ENCODE measurements around the gene AKNA. TPM values are rescaled to one million over a fixed set of nuclear protein-coding genes. Genes with fewer than 3 reads are reported as not detected.

The AKNA gene
- total RNA-seq, 2 experiments from 2014 or later: 61.4 to 203 TPM

DNA sequence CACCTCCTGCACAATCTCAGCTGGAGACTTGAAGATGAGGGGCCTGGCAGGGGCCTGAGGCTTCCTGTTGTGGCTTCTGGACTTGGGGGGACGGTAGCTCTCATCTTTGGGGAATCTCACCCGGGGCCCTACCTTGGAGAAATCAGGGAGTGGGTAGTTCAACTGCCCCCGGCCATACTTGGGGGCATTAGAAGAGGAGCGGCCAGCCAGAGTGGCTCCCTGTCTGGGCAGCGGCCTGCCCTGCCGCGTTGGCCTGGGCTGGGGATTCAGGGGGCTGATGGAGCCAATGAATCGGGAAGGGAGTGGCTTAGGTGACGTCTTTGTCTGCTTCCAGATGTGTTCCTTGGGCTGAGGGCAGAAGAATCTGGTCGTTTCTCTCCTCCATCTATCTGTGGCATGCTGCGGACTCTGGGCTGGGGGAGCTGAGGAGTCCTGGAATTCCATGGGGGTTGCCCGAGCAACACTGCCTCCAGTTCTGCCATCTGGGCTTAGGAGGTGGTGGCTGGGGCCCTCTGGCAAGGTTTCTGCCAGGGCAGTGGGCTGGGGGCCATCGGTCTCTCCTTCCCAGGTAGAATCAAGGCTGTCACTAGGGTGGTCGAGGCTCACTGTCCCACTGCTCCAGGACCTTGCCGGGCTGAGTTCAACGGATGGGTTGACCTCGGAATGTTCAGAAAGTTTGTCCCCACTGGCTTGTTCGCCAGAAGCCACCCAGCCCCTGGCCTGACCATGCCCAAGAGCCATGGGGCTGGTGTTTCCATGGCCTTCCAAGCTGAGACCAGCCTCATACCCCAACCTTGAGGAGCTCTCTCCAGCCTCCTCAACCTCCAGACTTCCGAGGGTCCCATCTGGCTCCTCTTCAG is 11.0 kb downstream of the AKNA start:
- Histone ChIP-seq H3K4me1 (ENCODE audit: insufficient read depth, low read length, poor library complexity, severe bottlenecking) (peaks cover 76% of the 10 kb centered on the region), H3K9me2 (ENCODE audit: insufficient read depth, low read length) (no peaks in the 10 kb centered on the region), H2AFZ (ENCODE audit: low read length) (no peak overlapping the region), H3K4me2 (ENCODE audit: low read length) (no peak overlapping the region), H3K36me3 (ENCODE audit: insufficient read depth, low read length) (peaks cover 88% of the 10 kb centered on the region), H3K4me3 (ENCODE audit: low read depth, low read length, poor library complexity, severe bottlenecking) (no peak overlapping the region), H3K9me3 (ENCODE audit: low read length) (no peaks in the 10 kb centered on the region), H3K27ac (ENCODE audit: low read depth, low read length, poor library complexity, severe bottlenecking) (peak overlapping the region; percentile 27), H3K79me2 (ENCODE audit: insufficient read depth, low read depth, low read length) (peaks cover 63% of the 10 kb centered on the region), H4K20me1 (ENCODE audit: insufficient read depth, low read length) (no peaks in the 10 kb centered on the region)
- CTCF ChIA-PET (ENCODE audit: unreplicated experiment): interaction anchor here (0.6 kb wide), 1 partner anchor 276 kb away, joined by 10 read pairs; no protein-coding TSS in a partner anchor
- intact Hi-C loops (cut with micrococcal nuclease; ENCODE audit: unreplicated experiment): loop anchor here (10.0 kb wide), 1 partner anchor 962 kb away; the partner anchor contains the start of genes C9orf43 and POLE3
- BruUV-seq (replicated peaks): TSS peak; percentile 59
- POLR2A ChIA-PET: interaction anchor here (0.7 to 1.0 kb wide), 2 partner anchors 10 to 11 kb away, joined by 3 to 6 read pairs; partner anchors contain the start of gene AKNA
- no peak for DNase-seq (ENCODE audit: low spot score)
- TF ChIP-seq, protein P1, sequence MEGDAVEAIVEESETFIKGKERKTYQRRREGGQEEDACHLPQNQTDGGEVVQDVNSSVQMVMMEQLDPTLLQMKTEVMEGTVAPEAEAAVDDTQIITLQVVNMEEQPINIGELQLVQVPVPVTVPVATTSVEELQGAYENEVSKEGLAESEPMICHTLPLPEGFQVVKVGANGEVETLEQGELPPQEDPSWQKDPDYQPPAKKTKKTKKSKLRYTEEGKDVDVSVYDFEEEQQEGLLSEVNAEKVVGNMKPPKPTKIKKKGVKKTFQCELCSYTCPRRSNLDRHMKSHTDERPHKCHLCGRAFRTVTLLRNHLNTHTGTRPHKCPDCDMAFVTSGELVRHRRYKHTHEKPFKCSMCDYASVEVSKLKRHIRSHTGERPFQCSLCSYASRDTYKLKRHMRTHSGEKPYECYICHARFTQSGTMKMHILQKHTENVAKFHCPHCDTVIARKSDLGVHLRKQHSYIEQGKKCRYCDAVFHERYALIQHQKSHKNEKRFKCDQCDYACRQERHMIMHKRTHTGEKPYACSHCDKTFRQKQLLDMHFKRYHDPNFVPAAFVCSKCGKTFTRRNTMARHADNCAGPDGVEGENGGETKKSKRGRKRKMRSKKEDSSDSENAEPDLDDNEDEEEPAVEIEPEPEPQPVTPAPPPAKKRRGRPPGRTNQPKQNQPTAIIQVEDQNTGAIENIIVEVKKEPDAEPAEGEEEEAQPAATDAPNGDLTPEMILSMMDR (conservative IDR thresholded peaks at IDR 0.05; ENCODE audit: low read length): no peak
- no peak for TF ChIP-seq EZH2phosphoT487 (IDR thresholded peaks at IDR 0.05; ENCODE audit: borderline replicate concordance, low read depth, low read length)

DNA sequence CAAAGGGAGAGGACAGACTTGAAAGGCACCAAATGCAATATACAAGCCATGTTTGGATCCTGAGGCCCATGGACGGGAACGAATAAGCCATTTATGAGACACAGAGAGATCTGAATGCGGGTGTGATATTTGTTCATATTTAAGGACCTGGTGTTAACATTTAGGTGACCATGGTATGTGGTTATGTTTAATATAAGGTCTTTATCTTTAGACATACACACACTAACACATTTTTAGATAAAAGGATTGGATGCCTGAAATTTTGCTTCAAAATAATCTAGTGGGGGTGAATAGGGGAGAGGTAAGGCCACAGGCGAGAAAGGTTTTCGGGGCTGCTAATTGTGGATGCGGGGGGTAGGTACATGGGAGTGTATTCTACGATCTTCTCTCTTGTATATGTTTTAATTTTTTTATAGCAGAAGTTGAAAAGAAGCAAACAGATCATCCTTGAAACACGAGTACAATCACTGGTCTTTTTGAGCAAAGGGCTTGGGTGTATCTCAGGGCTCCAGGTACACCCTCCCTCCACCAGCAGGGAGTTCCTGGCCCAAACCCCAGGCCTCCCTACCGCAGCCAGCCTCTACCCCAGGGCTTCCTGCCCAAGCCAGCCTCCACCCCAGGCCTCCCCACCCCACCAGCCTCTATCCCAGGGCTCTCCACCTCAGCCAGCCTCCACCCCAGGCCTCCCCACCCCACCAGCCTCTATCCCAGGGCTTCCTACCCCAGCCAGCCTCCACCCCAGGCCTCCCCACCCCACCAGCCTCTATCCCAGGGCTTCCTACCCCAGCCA is 12.2 kb downstream of the AKNA start:
- CTCF ChIA-PET (ENCODE audit: unreplicated experiment): no interaction called here
- BruUV-seq (replicated peaks): no TSS peak
- peak overlapping the region; percentile 99 for H3K27ac ChIP-seq (ENCODE audit: low read depth, low read length, poor library complexity, severe bottlenecking)

More for the DNA sequence above, 12.2 kb downstream of the AKNA start:
- Histone ChIP-seq H3K4me2 (ENCODE audit: low read length) (peak overlapping the region; percentile 16; the same call in 1 of the 2 replicates), H2AFZ (ENCODE audit: low read length) (no peak overlapping the region), H3K4me1 (ENCODE audit: insufficient read depth, low read length, poor library complexity, severe bottlenecking) (peaks cover 87% of the 10 kb centered on the region), H3K4me3 (ENCODE audit: low read depth, low read length, poor library complexity, severe bottlenecking) (no peak overlapping the region), H3K36me3 (ENCODE audit: insufficient read depth, low read length) (peaks cover 87% of the 10 kb centered on the region), H3K79me2 (ENCODE audit: insufficient read depth, low read depth, low read length) (peaks cover 63% of the 10 kb centered on the region), H3K9me3 (ENCODE audit: low read length) (no peaks in the 10 kb centered on the region), H3K9me2 (ENCODE audit: insufficient read depth, low read length) (no peaks in the 10 kb centered on the region), H4K20me1 (ENCODE audit: insufficient read depth, low read length) (no peaks in the 10 kb centered on the region)
- intact Hi-C loops (cut with micrococcal nuclease; ENCODE audit: unreplicated experiment): loop anchor here (10.0 kb wide), 1 partner anchor 961 kb away; the partner anchor contains the start of genes C9orf43 and POLE3
- no peak for DNase-seq (ENCODE audit: low spot score)
- TF ChIP-seq EZH2phosphoT487 (IDR thresholded peaks at IDR 0.05; ENCODE audit: borderline replicate concordance, low read depth, low read length): no peak
- TF ChIP-seq, protein P1 (conservative IDR thresholded peaks at IDR 0.05; ENCODE audit: low read length): no peak
- POLR2A ChIA-PET: interaction anchor here (0.6 to 12.9 kb wide), 3 partner anchors 12 to 858 kb away, joined by 3 to 275 read pairs (median 3); partner anchors contain the start of gene AKNA
